SU-DHL-6 (cell line): ENCODE data around the gene GALNT9.

Experiments
- EZH2phosphoT487 ChIP-seq: fragments of 200-600 bp; sonication (generic), shearing (Covaris generic); conservative IDR thresholded peaks from 2 replicates; pipeline ENCODE4 v1.6.1; 2018; ENCODE audit warnings: mild to moderate bottlenecking, antibody characterized with exemption, low read length, moderate library complexity, mixed read lengths
- TF ChIP-seq, protein P1 (sequence below): fragments of 200-600 bp; sonication (generic); IDR thresholded peaks from one replicate; pipeline ENCODE4 v1.5.1; 2017; ENCODE audit warnings: antibody characterized with exemption, mild to moderate bottlenecking, low read length, moderate library complexity; ENCODE audit not compliant: insufficient read depth, poor library complexity, severe bottlenecking

- no peak for TF ChIP-seq EZH2phosphoT487
- TF ChIP-seq, protein P1, sequence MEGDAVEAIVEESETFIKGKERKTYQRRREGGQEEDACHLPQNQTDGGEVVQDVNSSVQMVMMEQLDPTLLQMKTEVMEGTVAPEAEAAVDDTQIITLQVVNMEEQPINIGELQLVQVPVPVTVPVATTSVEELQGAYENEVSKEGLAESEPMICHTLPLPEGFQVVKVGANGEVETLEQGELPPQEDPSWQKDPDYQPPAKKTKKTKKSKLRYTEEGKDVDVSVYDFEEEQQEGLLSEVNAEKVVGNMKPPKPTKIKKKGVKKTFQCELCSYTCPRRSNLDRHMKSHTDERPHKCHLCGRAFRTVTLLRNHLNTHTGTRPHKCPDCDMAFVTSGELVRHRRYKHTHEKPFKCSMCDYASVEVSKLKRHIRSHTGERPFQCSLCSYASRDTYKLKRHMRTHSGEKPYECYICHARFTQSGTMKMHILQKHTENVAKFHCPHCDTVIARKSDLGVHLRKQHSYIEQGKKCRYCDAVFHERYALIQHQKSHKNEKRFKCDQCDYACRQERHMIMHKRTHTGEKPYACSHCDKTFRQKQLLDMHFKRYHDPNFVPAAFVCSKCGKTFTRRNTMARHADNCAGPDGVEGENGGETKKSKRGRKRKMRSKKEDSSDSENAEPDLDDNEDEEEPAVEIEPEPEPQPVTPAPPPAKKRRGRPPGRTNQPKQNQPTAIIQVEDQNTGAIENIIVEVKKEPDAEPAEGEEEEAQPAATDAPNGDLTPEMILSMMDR: no peak
Observed at GRCh38 chr12:132219323-132219722, 110.1 kb downstream of the GALNT9 start.
